ENCODE measurements around the gene RECK. TPM values are rescaled to one million over a fixed set of nuclear protein-coding genes. Genes with fewer than 3 reads are reported as not detected.
A peak's percentile ranks its signal among the peaks of the same experiment; 100 is the strongest.

Gene RECK
- total RNA-seq, 1 donor: 32.8 TPM

DNA sequence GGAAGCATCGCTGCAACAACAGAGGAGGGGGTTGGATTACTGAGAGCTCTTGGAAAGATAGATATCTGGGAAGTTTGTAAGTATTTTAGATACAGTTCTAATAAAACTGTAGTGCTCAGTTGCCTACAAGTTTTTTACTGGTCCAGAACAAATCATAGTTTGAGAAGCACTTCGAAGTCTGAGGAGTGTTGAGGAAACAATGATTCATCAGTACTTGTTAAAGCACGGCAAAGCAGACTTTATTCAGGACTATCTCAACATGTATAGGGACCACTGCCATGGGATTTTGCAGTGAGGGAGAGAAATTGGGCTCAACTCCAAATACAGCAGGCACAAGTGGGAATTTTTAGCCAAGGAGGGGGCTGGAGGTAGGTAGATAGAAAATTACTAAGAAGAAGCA lies 25.3 kb upstream of the RECK start:
- TF ChIP-seq, protein P1, sequence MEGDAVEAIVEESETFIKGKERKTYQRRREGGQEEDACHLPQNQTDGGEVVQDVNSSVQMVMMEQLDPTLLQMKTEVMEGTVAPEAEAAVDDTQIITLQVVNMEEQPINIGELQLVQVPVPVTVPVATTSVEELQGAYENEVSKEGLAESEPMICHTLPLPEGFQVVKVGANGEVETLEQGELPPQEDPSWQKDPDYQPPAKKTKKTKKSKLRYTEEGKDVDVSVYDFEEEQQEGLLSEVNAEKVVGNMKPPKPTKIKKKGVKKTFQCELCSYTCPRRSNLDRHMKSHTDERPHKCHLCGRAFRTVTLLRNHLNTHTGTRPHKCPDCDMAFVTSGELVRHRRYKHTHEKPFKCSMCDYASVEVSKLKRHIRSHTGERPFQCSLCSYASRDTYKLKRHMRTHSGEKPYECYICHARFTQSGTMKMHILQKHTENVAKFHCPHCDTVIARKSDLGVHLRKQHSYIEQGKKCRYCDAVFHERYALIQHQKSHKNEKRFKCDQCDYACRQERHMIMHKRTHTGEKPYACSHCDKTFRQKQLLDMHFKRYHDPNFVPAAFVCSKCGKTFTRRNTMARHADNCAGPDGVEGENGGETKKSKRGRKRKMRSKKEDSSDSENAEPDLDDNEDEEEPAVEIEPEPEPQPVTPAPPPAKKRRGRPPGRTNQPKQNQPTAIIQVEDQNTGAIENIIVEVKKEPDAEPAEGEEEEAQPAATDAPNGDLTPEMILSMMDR (IDR thresholded peaks at IDR 0.05; ENCODE audit: insufficient read depth, low read depth, low read length): no peak
- DNase-seq (ENCODE audit: low read depth): no peak

DNA sequence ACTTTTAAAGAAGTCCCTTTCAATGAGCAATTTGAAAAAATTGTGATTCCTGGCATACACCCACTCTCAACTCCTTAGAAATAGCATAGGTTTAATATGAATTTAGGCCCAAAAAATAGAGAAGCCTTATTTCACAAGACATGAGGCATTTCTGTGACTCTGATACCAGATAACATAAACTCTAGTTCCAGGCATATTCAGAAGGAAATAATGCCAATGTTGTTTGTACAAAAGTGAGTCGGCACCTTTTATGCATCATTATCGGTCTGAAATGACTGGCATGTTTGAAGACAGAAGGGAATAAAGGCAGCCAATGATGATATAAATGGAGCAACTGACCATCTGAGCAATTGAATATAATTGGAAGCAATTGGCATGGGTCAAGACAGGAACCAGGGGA lies 19.4 kb upstream of the RECK start:
- TF ChIP-seq, protein P1 (IDR thresholded peaks at IDR 0.05; ENCODE audit: insufficient read depth, low read depth, low read length): no peak
- H3K4me3 ChIP-seq (ENCODE audit: low read depth, low read length): no peak overlapping the region
- no peak for DNase-seq (ENCODE audit: low read depth)

More for the DNA sequence above, 25.3 kb upstream of the RECK start:
- H3K4me3 ChIP-seq (ENCODE audit: low read depth, low read length): no peak overlapping the region

DNA sequence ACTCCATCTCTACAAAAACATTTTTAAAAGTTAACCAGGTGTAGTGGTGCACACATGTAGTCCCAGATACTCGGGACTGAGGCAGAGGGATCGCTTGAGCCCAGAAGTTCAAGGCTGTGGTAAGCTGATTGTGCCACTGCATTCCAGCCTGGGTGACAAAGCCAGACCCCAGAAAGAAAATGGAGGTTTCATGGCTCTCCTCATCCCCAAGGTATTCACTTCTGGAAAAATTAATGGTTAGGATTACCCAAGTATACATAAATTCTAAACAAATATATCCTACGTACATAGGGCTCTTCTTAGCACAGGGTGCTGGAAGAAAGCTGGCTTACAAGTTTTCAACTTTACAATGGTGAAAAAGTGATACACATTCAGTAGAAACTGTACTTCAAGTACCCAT lies 18.6 kb upstream of the RECK start:
- TF ChIP-seq, protein P1 (IDR thresholded peaks at IDR 0.05; ENCODE audit: insufficient read depth, low read depth, low read length): no peak
- no peak overlapping the region for H3K4me3 ChIP-seq (ENCODE audit: low read depth, low read length)
- no peak for DNase-seq (ENCODE audit: low read depth)

DNA sequence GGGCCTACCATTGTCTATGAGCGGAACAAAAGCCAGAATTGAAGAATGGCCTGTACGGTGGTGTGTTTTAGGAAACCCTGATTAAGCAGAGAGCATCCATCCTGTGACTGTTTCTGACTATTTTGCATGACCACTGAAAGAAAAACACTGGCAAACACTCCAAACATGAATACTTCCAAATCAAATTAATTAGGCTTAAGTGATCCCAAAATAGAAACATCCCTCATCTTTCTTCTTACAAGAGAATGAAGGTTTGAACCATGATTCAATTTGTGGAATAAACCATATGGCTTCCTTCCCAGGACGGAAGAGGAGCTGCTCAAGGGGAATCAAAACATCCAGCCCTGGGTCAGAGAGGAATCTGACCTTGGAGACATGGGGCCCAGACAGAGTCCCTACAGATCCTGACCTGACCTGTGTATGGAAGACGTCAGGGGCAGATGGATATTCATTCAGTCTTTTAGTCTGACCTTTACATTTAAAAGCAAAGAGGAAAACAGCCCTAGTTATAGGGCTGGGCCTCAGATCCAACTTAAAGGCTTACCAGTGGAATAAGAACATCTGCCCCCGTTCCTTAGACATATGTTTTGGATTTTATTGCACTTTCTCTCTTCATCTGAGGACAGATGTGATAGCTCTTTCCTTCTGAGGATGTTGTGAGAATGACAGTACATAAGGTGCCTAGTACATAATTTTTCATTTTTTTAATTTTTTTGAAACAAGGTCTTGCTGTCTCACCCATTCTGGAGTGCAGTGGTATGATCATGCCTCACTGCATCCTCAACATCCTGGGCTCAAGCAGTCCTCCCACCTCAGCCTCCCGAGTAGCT lies 17.6 kb upstream of the RECK start:
- TF ChIP-seq, protein P1 (IDR thresholded peaks at IDR 0.05; ENCODE audit: insufficient read depth, low read depth, low read length): no peak
- H3K4me3 ChIP-seq (ENCODE audit: low read depth, low read length): no peak overlapping the region
- peak; percentile 44 for DNase-seq (ENCODE audit: low read depth)

DNA sequence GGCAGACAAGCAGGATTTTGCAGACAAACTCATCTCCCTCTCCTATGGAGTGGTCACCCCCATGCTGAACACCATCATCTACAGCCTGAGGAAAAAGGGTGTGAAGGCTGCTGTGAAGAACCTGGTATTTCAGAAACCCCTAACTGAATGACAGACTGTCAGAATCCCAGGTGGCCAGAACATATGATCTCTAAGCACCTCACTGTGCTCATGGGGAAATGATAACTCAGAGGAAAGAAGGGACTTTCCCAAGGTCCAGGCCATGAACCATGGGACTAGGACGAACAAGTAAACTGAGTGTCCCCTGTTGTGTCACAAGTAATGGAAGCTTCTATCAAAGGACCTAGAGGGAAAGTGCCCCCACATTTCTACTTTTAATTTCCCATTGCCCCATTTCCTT lies 14.7 kb upstream of the RECK start:
- no peak overlapping the region for H3K4me3 ChIP-seq (ENCODE audit: low read depth, low read length)
- no peak for DNase-seq (ENCODE audit: low read depth)
- TF ChIP-seq, protein P1 (IDR thresholded peaks at IDR 0.05; ENCODE audit: insufficient read depth, low read depth, low read length): no peak

DNA sequence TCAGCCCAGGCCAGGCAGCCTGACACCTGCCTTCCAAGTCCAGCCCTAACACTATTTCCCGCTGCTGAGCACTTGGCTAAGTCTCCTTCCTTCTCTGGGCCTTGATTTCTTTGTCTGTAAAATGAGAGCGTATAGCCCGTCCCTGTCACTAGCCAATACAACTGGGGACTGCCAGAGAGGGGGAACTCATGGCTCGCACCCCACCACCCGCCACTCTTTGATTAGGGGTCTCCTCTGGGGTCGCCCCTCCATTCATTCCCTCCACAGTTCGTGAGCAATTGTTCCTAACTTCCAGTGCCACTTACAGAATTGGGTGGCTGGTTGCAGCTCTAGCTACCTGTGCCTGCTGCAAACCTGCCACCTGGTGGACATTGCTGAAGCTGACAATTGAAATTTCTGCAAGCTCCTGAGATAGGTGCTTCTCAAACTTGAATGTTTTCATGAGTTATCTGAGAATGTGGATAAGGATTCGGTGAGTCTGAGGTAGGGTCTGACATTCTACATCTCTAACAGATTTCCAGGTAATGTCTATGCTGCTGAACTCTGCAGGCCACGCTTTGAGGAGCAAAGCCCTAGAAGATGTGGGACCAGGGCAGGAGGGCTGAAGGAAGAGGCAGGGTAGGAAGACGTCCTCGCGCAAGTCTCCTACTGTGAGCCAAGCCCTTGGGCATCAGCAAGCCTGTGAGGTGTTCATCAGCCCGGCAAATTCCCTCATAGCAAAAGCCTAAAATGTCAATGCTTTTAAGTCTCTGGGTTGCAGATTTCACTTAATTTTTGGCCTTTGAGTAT lies 13.3 kb upstream of the RECK start:
- DNase-seq (ENCODE audit: low read depth): peak; percentile 76
- TF ChIP-seq, protein P1 (IDR thresholded peaks at IDR 0.05; ENCODE audit: insufficient read depth, low read depth, low read length): peak; percentile 83
- H3K4me3 ChIP-seq (ENCODE audit: low read depth, low read length): no peak overlapping the region
